ENCODE data around the gene MSS51.

Gene MSS51

DNA sequence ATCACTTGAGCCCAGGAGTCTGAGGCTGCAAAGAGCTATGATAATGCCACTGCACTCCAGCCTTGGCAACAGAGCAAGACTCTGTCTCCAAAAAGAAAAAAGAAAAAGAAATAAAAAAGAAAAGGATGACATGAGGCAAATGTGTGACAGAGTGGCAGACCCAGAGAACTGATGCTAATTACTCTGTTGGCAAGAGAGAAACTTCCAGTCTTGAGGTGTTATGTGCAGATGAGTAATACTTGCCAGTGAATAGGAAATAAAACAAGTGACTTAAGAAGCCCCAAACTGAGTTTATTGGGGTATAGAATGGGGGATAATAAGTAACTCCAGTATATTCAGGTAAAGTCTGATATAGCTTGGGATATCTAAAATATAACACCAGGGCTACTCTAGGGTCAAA lies 10.1 kb downstream of the MSS51 start:
- no peak for DNase-seq (ENCODE audit: low read depth)
- TF ChIP-seq, protein P1, sequence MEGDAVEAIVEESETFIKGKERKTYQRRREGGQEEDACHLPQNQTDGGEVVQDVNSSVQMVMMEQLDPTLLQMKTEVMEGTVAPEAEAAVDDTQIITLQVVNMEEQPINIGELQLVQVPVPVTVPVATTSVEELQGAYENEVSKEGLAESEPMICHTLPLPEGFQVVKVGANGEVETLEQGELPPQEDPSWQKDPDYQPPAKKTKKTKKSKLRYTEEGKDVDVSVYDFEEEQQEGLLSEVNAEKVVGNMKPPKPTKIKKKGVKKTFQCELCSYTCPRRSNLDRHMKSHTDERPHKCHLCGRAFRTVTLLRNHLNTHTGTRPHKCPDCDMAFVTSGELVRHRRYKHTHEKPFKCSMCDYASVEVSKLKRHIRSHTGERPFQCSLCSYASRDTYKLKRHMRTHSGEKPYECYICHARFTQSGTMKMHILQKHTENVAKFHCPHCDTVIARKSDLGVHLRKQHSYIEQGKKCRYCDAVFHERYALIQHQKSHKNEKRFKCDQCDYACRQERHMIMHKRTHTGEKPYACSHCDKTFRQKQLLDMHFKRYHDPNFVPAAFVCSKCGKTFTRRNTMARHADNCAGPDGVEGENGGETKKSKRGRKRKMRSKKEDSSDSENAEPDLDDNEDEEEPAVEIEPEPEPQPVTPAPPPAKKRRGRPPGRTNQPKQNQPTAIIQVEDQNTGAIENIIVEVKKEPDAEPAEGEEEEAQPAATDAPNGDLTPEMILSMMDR (IDR thresholded peaks at IDR 0.05; ENCODE audit: control insufficient read depth, extremely low read depth, insufficient read depth): no peak
- no peak overlapping the region for H3K4me3 ChIP-seq (ENCODE audit: low read depth, low read length)

DNA sequence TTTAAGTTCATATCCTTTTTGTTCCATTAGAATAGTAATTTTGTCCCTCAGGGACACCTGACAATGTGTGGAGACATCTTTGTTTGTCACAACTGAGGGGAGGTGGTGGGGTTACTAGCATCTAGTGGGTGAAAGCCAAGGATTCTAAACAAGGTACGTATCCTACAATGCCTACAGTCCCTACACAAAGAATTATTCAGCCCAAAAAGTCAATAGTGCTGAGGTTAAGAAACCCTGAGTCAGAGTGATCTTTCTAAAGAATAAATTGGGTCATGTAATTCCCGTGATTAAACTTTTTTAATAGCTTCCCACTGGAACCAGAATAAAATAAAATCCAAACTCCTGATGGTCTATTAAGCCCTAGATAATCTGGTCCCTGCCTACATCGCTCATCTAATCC lies 16.8 kb downstream of the MSS51 start:
- no peak for DNase-seq (ENCODE audit: low read depth)
- H3K4me3 ChIP-seq (ENCODE audit: low read depth, low read length): no peak overlapping the region

DNA sequence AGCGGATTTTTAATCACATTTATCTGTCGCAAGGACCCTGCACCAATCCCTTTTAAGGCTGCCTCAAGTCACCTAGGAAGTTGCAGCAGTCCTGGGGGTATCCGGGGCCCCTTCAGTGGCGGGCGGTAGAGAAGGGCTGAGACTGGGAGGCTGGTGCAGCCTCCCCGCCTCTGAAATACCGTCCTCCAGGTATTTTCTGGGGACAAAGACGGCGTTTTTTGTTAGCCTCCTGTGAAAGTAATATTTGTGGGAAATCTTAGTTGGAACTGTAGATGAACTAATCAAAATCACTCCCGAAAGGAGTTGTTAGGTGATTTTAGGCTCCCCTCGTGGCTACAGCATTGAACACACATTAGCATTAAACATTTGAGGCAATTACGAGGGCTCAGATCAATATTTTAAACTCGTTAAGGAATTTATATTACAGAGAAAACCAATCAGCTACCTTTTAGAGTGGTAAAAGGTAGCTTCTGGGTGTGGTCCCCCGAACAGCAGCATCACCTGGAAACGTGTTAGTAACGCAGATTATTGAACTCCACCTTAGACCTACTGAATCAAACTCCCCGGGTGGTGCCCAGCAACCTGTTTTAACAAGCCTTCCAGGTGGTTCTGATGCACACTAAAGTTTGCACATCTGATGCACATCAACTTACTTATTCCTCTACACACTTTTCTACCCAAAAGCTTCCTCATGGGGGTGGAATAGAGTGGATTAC lies 19.0 kb downstream of the MSS51 start:
- H3K4me3 ChIP-seq (ENCODE audit: low read depth, low read length): peak overlapping the region; percentile 96
- TF ChIP-seq, protein P1 (IDR thresholded peaks at IDR 0.05; ENCODE audit: control insufficient read depth, extremely low read depth, insufficient read depth): no peak
- no peak for DNase-seq (ENCODE audit: low read depth)

More for the DNA sequence above, 16.8 kb downstream of the MSS51 start:
- TF ChIP-seq, protein P1 (IDR thresholded peaks at IDR 0.05; ENCODE audit: control insufficient read depth, extremely low read depth, insufficient read depth): no peak

DNA sequence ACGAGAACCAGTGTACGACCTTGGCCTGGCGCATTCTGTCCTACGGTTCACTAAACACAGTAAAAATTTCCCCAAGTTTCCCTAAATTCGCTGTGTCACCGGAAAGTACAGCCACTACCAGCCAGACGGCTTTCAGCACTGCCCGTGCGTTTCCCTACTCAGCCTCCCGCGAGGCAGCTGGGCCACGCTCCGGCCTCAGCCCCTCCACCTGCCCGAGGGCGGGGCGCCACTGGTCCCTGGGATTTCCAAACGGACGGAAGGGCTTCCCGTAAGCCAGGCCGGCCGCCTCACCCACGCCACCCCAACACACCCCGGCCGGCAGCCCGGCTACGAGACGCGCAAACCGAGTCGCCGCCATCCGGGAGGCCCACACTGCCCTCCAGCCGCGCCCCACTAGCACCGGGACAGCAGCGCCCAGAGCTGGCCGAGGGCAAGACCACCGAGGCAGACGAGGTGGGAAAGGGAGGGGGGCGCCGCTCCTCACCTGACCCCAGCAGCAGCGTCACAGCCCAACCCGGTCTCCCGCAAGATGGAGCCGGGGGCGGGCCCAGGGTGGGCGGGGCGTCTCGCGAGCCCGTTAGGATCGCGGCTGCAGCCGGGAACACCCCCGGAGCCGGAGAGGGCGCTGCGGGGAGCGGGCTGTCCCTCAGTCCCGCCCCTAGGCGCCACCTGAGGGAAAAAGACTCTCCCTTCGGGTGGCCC lies 19.7 kb downstream of the MSS51 start, which contains the start of gene ANXA7:
TSS of gene ANXA7 (minus strand) at position 531 of the 702 bp plus-strand sequence. CDS start 13,202 bp downstream, outside the sequence.
- DNase-seq (ENCODE audit: low read depth): peak; percentile 56
- TF ChIP-seq, protein P1 (IDR thresholded peaks at IDR 0.05; ENCODE audit: control insufficient read depth, extremely low read depth, insufficient read depth): peak; percentile 18; the same call in 1 of the 2 replicates
- H3K4me3 ChIP-seq (ENCODE audit: low read depth, low read length): peak within 1 kb of the TSS; percentile 96

DNA sequence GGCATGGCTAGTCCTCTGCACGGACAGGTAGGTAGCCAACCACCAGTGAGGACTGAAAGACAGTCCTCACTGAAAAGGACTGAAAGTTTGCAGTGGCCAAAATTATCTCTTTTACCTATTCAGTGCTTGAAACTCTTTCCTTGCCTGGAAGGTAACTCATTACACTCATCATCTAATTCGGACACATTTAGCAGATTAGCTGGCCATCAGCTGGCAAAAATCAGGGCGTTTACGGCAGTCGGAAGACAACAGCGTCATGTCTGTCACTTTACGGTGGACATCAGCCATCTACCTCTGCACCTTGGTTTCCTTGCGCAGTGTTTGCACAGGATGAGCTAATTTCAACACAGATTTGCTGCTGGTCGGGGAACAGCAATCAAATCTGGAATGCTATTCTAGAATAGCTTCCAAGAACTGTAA lies 20.2 kb downstream of the MSS51 start:
- TF ChIP-seq, protein P1 (IDR thresholded peaks at IDR 0.05; ENCODE audit: control insufficient read depth, extremely low read depth, insufficient read depth): no peak
- H3K4me3 ChIP-seq (ENCODE audit: low read depth, low read length): peak overlapping the region; percentile 96
- DNase-seq (ENCODE audit: low read depth): peak; percentile 74

DNA sequence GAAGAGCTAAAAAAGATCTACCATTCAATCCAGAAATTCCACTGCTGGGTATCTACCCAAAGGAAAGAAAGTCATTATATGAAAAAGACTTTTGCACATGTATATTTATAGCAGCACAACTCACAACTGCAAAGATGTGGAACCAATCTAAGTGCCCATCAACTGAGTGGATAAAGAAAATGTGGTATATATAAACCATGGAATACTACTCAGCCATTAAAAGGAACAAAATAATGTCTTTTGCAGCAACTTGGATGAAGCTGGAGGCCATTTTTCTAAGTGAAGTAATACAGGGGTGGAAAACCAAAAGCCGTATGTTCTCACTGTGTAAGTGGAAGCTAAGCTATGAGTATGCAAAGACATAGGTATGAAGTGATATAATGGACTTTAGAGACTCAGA lies 22.5 kb downstream of the MSS51 start:
- H3K4me3 ChIP-seq (ENCODE audit: low read depth, low read length): no peak overlapping the region
- DNase-seq (ENCODE audit: low read depth): no peak
- TF ChIP-seq, protein P1 (IDR thresholded peaks at IDR 0.05; ENCODE audit: control insufficient read depth, extremely low read depth, insufficient read depth): no peak

Measured in LNCaP clone FGC (cell line).